ENCODE data around the gene DSCAML1.

GRCh38 chr11:117585631-117586030 lies 211.4 kb downstream of the DSCAML1 start:
- TF ChIP-seq CTCF (IDR thresholded peaks at IDR 0.05) (no peak), ETV6 (CRISPR knock-in tag; IDR thresholded peaks at IDR 0.05) (no peak), ATF3 (CRISPR knock-in tag; conservative IDR thresholded peaks at IDR 0.05) (no peak), ATF1 (CRISPR knock-in tag; IDR thresholded peaks at IDR 0.05) (no peak), FOXJ3 (CRISPR knock-in tag; IDR thresholded peaks at IDR 0.05; ENCODE audit: borderline replicate concordance) (no peak), SP1 (CRISPR knock-in tag; conservative IDR thresholded peaks at IDR 0.05) (no peak)
